LHCN-M2 (cell line): Measurements from ENCODE around the gene CRADD. TPM values are rescaled to one million over a fixed set of nuclear protein-coding genes. Genes with fewer than 3 reads are reported as not detected.
A peak's percentile ranks its signal among the peaks of the same experiment; 100 is the strongest.

Experiments used
- DNase-seq: peaks from one replicate; pipeline ENCODE4 v3.0.0-alpha.2; 2012; ENCODE audit warnings: low read depth
- total RNA-seq: library from RNA; depleted of rRNA; stranded (reverse); fragments of >200 nt; gene quantifications from 2 replicates; pipeline ENCODE4 v1.2.3, GENCODE V29; 2014

The CRADD gene
- total RNA-seq, 1 experiment from 2014 or later = 16.9 TPM

DNA sequence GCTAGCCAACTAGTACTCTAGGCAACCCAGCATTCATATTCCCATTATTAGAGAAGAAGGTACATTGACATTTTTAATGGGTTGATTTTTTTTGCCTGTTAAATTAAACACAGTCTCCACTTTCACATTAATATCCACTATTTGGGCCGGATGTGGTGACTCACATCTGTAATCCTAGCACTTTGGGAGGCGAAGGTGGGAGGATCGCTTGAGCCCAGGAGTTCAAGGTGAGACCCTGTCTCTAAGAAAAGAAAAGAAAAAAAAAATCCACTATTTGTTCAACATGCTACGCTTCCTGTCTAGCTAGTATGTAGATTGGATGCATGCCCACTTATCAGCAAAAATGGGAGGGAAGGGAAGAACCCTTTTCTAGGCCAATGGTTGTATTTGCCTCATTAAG lies 7.1 kb upstream of the CRADD start:
- no peak for DNase-seq

DNA sequence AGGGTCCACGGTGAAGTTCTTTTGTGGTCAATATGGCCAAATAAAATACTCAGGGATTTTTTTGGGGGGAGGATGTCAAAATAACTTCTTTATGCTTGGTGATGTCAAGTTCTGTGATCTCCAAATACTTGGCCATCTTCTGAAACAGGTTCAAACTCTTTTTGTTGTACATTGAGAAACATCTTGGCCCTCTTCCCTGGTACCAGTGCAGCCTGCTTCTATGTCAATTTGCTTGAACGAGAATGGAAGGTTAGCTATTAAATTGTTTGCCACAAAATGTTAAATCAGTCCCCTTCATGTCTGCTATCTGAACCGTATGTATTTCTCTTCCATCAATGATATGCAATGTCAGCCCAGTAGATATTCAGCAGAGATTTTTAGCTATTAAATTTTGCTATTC lies 6.1 kb upstream of the CRADD start:
- no peak for DNase-seq

DNA sequence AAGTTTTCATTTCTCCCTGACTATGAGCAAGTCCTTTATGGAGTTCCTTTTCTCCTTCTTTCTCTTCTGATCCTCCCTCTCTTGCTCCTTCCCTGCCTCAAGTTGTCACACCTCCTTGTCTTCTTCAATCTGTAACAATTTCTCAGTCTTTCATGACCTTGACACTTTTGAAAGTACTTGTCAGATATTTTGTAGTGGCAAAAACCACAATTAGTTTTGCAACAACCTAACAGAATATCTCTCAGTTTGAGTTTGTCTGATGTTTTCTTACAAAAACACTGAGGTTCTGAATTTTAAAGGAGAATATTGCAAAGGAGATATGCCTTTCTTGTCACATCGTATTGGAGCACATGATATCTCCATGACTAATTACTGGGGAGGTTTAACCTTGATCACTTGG lies 4.1 kb upstream of the CRADD start:
- DNase-seq = no peak

DNA sequence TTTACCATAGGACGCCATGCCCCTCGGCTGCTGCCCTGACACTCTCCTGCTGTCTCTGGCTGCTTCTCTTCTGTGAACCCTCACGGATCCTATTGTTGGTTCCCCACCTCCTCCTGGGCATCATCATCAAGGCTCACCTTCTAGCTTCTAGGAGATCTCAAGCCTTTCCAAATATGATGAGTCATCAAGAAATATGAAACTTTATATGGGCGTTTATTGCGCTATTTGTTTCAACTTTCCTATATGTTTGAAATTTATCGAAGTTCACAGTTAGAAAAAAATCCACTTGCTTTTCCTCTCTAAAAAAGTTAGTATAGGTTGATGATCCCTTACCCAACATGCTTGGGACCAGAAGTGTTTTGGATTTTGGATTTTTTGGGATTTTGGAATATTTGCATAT lies 2.8 kb upstream of the CRADD start:
- DNase-seq = no peak

DNA sequence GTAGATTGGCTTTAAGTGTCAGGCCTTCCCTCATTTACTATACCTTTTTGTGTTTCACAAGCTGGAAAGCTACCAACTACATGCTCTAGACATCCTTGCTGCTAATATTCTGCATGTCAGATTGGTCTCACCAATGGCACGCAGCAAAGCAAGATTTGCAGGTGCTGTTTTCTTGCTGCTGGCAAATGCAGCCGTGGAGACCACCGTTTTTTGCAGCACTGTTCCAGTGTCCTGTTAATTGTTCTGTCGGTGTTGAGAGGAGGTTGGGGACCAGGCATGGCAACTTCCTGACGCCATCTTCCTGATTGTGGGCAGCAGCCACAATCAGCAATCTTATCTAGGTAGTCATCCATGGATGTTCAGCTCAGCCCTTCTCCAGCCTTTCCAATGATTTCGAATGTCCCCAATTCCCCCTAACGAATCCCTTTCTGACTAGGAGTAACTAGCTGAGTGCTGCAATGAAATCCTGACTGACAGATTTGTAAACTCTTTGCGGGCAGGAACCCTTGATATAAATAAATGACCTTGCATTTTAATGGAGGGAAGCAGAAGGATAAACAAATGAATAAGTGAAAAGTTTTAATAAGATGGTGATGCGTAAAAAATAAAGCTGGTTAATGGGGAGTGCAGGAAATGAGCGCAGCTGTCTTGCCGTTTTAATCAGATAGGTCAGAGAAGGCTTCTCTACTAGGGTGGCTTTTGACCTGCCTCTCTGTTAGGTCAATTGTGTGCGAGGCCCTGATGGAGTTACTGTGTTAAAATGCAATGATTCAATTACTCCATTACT lies 574 bp upstream of the CRADD start:
- no peak for DNase-seq

DNA sequence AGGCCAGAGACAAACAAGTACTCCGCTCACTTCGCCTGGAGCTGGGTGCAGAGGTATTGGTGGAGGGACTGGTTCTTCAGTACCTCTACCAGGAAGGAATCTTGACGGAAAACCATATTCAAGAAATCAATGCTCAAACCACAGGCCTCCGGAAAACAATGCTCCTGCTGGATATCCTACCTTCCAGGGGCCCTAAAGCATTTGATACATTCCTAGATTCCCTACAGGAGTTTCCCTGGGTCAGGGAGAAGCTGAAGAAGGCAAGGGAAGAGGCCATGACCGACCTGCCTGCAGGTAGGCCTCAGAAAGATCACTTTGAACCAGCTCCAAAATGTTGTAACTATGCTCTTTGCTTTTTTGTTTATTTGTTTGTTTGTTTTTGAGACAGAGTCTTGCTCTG lies 1.6 kb downstream of the CRADD start:
- DNase-seq = no peak

DNA sequence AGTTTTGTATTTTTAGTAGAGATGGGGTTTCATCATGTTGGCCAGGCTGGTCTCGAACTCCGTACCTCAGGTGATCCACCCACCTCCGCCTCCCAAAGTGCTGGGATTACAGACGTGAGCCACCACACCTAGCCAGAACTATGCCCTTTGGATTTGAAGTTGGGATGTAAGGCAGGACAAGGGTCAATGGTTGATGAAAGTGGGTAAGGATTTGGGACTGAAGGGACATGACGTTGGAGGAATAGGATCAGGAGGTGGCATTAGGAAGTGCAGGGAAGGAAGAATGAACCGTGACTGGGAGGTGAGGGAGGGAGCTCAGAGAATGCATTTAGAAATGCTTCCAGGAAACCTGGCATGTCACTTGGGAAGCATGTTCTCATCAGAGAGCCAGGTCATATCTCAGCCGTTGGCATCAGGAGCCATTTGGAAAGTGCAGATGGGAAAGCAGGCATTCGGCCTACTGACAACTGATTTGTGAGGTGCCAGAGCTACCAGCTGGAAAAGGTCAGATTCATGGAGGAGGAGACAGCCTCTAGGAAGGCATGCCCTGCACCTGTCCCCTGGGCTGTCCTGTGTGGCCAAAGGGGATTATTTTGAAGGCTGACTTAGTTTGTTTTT lies 2.2 kb downstream of the CRADD start:
- DNase-seq = no peak

DNA sequence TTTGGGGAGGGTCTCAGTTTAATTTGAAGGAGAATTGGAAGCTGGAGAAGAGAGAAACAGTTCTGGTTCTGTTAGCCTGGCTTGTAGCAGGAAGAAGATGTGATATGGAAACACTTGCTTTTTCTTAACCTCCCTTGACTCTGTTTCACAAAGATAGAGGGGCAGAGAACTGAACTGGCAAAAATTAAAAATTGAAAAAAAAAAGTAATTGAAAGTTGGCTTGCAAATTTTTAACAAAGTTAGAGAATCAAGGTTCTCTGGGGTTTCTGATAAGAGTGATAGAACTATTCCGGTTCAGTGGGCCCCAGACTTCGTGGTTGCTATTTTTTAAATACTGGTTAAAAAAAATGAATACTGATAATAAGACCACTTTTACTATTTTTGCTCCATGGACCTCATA lies 2.8 kb downstream of the CRADD start:
- no peak for DNase-seq

DNA sequence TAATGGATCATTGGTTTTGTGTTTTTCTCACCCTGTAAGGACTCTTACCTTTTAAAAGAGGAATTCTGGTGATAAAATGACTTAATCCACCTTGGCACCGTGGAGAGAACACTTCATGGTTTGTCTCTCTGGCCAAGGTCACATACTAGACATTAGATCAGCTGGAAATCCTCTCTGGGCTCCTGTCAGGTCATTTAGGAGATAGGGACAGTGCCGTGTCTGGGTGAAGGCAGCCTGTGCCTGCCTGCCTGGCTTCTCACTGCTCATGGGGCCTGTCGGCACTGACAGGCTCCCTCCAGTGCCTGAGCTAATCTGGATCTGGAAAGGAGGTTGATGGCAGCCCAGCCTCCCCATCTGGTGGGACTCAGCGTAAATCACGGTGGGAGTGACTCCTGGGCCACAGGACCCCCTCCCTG lies 5.7 kb downstream of the CRADD start:
- no peak for DNase-seq

DNA sequence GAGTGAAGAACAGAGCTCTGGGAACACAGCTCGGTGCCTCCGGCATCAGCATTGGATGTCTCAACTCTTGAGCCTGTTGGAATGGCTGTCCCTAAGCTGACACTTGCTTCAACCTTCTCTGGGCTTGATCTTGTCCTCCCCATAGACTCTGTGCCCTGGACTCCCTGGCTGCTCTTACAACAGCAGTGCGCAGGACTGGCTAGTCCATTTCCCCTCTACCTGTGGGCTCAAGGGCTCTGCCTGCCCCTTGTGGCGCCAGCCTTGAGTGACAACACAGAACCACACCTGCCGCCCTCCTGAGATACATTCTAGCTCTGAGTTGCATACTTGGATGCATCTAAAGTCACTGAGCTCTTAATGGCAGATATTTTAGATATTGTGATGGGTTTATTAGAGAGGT lies 6.2 kb downstream of the CRADD start:
- no peak for DNase-seq

DNA sequence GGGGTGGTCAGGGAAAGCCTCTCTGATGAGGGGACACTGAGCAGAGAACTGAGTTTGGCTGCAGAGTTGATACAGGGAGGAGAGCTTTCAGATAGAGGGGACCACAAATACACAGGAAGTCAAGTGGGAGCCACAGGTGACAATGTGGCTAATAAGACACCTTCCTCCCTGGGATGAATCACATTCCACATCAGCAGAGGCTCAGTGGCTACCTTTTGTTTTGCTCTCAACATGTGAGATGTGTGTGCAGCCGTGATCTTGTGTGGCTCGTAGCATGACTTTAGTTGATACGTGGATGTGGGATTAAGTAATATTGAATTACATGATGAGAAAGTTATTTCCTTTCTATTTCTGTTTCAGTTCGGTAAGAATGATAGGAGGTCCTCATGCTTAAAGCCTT lies 7.5 kb downstream of the CRADD start:
- no peak for DNase-seq

DNA sequence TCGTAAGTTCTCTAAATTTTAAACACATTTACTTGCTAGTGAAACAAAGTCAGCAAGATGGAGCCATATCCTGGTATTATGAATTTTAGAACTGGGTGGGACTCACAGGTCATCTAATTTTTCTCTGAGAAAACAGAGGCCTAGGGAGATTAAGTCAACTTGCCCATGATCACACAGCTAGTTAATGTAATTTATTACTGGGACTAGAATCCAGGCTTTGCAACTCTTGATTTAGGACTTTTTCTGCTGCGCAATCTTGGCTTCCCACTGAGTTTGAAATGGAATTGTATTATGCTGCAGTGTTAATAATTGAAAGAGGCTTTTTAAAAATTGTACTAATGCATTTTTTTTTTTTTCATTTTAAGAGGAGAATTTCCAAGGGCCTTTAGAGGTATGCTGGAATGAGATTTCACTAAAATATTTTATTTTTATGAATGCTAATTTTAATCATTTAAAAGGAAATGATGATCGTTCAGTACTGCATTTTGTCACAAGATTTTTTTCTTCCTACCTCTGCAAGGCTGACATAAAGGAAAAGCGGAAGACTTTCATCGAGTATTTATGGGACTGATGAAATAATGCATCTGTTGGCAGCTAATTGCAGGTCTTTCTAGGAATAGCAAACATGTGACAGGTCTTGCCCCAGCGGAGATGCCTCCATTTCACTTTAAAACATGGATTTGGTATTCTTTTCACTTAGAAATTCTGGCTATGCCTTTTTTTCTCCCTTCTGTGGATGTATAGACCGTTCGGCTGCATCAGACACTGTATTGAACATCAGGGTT lies 9.6 kb downstream of the CRADD start:
- no peak for DNase-seq

DNA sequence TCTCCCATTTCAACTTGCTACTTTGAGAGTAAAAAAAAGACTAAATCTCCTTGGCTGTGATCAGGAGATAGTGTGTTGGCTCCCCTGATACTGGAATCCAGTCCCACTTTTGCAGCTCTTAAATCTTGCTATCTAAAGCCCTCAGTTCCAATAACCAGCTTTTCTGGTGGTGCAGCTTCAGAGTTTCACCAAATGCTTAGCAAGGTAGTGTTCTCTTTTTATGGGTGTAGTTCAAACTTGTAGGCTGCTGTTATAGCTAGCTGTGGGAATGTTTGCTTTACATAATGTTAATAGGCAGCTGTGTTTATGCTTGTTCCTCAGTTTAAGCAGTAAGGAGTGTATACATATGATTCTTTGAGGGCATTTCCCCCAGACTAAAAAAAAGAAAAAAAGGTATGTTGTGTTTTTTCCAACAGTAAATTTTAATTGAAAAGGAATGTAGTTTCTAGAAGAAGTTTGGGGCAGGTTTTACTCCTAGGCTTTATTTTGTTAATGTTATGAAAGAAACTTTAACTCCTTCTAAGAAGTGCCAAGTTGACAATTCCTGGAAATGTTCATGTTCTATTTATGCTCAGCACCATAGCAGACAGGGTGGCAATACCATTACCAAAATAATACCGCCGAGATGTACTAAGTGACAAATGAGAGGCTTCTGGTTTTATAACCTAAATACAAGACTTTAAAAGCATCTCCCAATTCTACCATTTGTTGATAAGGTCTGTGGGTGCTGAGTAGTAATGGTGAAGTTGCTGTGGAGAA lies 12.1 kb downstream of the CRADD start:
- no peak for DNase-seq

DNA sequence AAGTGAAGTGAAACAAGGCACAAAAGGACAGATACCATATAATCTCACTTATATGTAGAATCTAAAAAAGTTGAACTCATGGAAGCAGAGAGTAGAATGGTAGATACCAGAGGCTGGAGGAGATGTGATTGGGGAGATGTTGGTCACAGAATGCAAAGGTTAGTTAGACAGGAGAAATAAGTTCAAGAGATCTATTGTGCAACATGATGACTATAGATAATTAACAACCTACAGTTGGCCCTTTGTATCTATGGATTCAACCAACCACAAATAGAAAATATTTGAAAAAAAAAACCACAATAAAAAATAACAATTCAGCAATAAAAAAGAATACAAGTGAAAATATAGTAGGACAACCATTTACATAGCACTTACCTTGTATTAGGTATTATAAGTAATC lies 19.3 kb downstream of the CRADD start:
- DNase-seq = no peak

DNA sequence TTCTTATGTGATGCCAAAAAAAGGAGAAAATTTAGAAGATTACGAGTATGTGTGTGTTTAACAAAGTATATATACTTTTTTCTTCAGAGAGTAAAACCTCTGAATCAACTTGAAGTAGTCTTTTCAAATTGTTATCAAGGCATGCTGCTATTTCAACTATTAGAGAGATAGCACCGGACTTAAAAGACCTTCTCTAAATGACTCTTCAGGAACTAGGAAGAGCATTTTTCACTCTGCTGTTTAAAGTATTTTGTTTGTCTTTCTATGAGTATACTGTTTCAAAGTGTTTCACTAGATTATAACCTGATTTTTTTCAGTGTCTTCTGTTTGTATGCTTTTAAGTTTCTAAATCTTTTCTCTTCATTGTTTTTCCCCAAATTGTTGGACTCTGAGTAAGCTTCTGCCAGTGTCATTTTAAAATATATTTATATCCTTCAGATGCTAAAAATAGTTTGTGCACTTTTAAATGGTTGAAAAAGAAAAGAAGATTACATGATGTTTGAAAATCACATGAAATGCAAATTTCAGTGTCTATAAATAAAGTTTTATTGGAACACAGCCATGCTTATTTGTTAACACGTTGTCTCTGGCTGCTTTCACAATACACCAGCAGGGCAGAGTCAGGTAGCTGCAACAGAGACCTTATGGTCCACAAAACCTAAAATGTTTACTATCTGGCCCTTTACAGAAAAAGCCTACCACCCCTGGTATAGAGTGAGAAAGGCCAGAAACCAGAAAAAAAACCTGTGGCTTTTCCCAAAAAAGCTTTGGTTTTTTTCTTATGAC lies 21.3 kb downstream of the CRADD start:
- DNase-seq = no peak

DNA sequence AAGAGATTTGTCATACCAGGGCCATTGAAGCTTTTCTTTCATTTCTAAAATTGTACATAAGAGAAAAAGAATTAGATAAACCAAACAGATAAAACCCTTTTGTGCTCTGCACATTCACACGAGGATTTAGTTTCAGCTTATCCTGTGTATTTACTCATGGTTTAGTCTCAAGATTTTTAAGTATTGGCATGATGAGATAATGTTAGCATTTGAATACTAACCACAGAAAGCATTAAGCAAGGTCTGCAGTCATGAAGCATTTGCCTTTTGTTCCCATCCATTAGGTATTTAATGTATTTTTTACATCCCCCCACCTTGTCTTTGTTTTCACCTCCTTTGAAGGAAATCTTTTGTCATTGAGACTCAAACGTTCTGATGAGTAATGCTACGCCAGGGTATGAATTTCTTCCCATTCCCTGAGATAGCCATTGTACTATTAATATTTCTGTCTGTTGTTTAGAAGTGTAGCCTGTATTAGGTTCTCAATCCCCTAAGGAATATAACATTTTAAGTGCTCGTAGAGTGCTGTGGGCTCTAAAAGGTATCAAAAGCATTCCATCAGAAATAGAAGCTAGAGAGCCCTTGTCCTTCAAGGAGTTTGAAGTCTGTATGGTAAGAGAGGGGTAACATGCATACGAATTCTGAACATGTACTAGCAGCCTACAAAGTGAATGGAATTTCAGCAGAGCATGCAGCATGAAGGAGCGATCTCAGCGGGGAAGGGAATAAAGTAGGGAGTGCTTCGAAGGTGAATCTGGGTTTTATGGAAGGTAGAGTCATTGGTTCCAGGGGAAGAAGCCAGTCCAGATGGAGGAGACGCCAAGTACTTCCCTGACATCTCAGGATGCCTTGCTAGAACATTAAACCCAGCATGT lies 22.3 kb downstream of the CRADD start:
- peak; percentile 78 for DNase-seq

DNA sequence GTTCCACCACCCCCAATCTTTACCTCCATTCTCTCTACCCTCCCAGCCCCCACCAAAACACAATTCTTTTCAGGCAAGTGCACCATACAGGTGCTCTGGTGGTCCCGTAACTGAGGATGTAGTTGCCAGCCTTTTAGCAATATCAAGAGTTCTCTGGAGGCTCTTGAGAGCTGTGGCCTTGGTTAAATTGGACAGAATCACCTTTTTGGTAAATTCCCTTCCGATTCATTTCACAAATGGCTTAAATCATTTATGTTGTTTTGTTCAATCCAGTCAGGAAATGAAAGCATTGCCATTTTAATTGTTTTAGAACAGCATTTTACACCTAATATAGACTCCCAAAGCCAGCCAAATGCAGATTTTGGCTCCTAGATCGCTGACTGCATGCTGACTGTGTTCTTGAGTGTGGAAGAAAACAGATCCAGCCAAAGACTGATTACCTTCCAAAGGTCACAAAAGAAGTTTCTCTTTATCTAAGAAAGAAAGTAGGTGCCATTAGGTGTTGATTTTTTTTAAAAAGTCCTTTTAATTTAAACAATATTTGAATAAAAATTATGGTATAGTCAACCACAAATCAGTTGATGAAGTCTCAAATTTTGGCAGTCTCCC lies 25.6 kb downstream of the CRADD start:
- no peak for DNase-seq

DNA sequence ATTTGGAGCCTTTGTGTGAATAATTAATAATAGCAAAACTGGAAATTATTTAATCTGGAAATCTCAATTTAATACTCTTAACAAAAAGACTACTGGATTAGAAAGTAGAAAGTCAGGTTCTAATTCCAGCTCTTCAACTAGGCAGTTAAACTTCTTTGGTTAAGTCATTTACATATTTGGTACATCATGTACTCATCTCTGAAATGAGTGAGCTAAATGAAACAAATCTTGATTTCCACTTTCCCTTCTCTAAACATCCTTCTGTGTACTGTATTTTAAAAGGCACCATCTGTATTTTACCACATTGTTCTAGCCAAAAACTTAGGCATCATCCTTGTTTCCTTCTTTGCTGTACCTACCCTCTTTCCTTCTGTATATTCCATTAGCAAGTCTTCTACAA lies 26.9 kb downstream of the CRADD start:
- DNase-seq = no peak

DNA sequence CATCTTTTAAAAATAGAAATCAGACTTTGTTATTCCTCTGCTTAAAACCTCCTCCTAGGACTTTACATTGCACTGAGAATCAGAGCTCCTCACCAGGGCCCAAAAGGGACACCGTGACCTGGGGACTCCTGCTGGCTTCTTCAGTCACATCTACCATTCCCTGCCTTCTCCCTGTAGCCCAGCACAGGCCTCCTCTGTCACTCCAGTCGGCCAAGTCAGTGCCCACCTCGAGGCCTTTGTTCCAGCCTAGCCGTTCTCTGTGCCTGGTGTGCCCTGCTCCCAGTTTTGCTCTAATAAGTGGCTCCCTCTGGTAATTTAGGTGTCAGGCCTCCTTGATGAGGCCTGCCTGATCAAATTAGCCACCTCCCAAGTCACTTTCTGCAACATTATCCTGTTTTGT lies 27.4 kb downstream of the CRADD start:
- no peak for DNase-seq

DNA sequence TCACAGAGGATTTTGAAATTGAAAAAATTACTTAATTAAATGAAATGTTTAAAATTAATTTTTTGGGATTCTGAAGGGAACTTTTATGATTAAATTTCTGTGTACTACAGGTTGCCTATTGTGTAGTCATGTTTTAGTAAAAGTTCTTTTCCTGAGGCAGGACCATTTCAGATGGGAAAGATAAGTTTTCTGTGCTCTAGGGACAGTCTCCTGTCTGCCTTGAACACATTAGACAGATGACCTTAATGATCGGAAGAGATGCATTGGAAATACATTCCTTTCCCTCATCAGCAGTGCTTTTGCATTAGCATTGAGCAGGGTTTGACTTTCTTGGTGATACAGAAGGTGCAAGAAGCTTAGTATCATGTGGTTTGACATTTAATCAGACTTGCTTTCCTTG lies 28.1 kb downstream of the CRADD start:
- DNase-seq = no peak
